ENCODE data around the gene CDK13. TPM values are rescaled to one million over a fixed set of nuclear protein-coding genes. Genes with fewer than 3 reads are reported as not detected.

Gene CDK13
- total RNA-seq, 1 experiment from 2014 or later: 52.2 TPM

DNA sequence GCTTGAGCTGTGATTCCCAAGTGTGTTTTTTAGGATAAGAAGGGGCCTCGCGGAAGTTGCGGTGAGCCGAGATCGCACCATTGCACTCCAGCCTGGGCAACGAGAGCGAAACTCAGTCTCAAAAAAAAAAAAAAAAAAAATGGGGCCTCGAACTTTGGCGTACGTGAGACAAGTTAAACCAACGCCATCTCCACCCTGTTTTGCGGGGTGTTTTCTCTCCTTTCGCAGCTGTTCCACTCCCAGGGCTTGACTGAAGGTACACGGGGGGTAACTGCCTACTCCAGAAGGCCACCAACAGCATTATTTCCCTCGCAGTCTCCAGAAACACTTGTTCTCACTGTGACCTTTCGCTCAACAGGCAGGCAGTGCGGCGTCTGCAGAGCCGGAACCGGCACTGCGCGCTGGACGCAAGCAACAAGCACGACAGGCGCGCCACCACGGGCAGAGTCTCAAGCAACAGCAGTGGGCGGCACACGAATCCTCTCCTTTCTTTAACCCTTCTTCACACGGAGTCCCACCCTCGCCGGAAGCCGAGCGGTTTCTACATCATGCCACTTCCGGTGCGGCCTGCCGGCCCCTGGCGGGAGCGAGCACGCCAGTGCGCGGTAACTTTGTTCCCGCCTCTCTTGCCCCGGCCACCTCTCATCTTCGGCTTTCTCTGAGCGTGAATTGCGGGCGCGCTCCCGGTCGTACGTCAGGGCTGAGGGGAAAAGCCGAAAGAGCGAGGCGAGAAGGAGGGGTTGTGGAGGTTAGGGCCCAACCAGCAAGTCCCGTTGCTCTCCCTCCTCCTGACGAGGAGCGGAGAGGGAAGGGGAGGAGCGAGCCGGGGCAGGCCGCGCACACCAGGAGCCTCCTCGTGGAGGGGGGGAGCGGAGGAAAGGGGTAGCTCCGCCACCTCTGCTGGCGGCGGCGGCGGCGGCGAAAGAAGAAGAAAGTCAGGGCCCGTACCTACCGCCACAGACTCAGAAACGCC is 814 bp upstream of the CDK13 start:
- H3K9me3 ChIP-seq (ENCODE audit: control insufficient read depth, low read depth, low read length): no peaks in the 10 kb centered on the region
- no peaks in the 10 kb centered on the region for H3K27me3 ChIP-seq (ENCODE audit: insufficient read depth, low read length)
- H3K36me3 Mint-ChIP-seq (ENCODE audit: insufficient read depth in 1 of 3, low read depth in 3 of 3): peaks cover 6 to 10% (median 9%) of the 10 kb centered on the region in 3 experiments
- H4K20me1 ChIP-seq (ENCODE audit: control insufficient read depth, insufficient read depth, insufficient read length): no peaks in the 10 kb centered on the region
- peaks cover 20% of the 10 kb centered on the region; the same call in 1 of the 2 replicates for H3K79me2 ChIP-seq (ENCODE audit: insufficient read depth, low read length)
- no peaks in the 10 kb centered on the region for H3K79me1 ChIP-seq (ENCODE audit: insufficient read depth, low read depth, low read length, poor library complexity, severe bottlenecking)
- no peak overlapping the region for H2BK12ac ChIP-seq (ENCODE audit: insufficient read length, low read depth, low read length)
- H4K5ac ChIP-seq (ENCODE audit: insufficient read length, low read depth, low read length): peak overlapping the region; percentile 56
- peaks cover 4% of the 10 kb centered on the region for H3K23me2 ChIP-seq (ENCODE audit: insufficient read length, low read depth, low read length, poor library complexity, severe bottlenecking)
- H2BK15ac ChIP-seq (ENCODE audit: low read depth, low read length): no peak overlapping the region
- H3K9me3 Mint-ChIP-seq: peaks cover 0 to 6% of the 10 kb centered on the region in 2 experiments; a peak in 2 of 5 replicates
- H3K9ac ChIP-seq (ENCODE audit: extremely low read depth, insufficient read length, low read length): peak overlapping the region; percentile 88
- WGBS (ENCODE audit: extremely low coverage, insufficient read length, low lambda C conversion rate): no CpG with 5 or more reads among the region's 74 CpGs
- no peak overlapping the region for H3K23ac ChIP-seq (ENCODE audit: insufficient read length, low read depth, low read length)
- H2BK120ac ChIP-seq (ENCODE audit: low read depth, low read length, poor library complexity, severe bottlenecking): no peak overlapping the region
- H3K4me1 Mint-ChIP-seq: peaks cover 11 to 21% of the 10 kb centered on the region in 2 experiments
- H3K18ac ChIP-seq (ENCODE audit: insufficient read length, low read depth, low read length): peak overlapping the region; percentile 31
- H3K27ac ChIP-seq (ENCODE audit: insufficient read length, low read depth, low read length): peak overlapping the region; percentile 94
- TF ChIP-seq, protein P1, sequence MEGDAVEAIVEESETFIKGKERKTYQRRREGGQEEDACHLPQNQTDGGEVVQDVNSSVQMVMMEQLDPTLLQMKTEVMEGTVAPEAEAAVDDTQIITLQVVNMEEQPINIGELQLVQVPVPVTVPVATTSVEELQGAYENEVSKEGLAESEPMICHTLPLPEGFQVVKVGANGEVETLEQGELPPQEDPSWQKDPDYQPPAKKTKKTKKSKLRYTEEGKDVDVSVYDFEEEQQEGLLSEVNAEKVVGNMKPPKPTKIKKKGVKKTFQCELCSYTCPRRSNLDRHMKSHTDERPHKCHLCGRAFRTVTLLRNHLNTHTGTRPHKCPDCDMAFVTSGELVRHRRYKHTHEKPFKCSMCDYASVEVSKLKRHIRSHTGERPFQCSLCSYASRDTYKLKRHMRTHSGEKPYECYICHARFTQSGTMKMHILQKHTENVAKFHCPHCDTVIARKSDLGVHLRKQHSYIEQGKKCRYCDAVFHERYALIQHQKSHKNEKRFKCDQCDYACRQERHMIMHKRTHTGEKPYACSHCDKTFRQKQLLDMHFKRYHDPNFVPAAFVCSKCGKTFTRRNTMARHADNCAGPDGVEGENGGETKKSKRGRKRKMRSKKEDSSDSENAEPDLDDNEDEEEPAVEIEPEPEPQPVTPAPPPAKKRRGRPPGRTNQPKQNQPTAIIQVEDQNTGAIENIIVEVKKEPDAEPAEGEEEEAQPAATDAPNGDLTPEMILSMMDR (conservative IDR thresholded peaks at IDR 0.05): no peak
- no peak overlapping the region for H4K91ac ChIP-seq (ENCODE audit: insufficient read length, low read depth, low read length)
- no peak overlapping the region for H3T11ph ChIP-seq (ENCODE audit: low read length)
- H4K8ac ChIP-seq (replicated peaks; ENCODE audit: insufficient read length, low read depth, low read length): no peak overlapping the region
- H3K27me3 Mint-ChIP-seq (ENCODE audit: low read depth): no peaks in the 10 kb centered on the region
- no peak overlapping the region for H2BK20ac ChIP-seq (ENCODE audit: low read depth, low read length, poor library complexity, severe bottlenecking)
- peak overlapping the region; percentile 98 to 100 for H3K4me3 Mint-ChIP-seq
- H2BK5ac ChIP-seq (ENCODE audit: insufficient read length, low read length): peak overlapping the region; percentile 73
- peak overlapping the region; percentile 84 for H3K14ac ChIP-seq (ENCODE audit: insufficient read depth, low read length)
- H2AFZ ChIP-seq (ENCODE audit: low read length): no peak overlapping the region
- DNase-seq: peak; percentile 99
- H3K4me1 ChIP-seq (ENCODE audit: insufficient read depth, low read length): peaks cover 4% of the 10 kb centered on the region
- H3K27ac Mint-ChIP-seq: peak overlapping the region; percentile 100
- peak overlapping the region; percentile 74 for H3K4me2 ChIP-seq (ENCODE audit: insufficient read depth, insufficient read length, low read length)
- H3K56ac ChIP-seq (ENCODE audit: insufficient read length, low read depth, low read length): peak overlapping the region; percentile 64
- no peak overlapping the region for H3K4ac ChIP-seq (ENCODE audit: low read depth, low read length)
- no peak overlapping the region for H2AK5ac ChIP-seq (ENCODE audit: insufficient read length, low read length)
